ENCODE results near the gene XXYLT1.

The XXYLT1 gene

DNA sequence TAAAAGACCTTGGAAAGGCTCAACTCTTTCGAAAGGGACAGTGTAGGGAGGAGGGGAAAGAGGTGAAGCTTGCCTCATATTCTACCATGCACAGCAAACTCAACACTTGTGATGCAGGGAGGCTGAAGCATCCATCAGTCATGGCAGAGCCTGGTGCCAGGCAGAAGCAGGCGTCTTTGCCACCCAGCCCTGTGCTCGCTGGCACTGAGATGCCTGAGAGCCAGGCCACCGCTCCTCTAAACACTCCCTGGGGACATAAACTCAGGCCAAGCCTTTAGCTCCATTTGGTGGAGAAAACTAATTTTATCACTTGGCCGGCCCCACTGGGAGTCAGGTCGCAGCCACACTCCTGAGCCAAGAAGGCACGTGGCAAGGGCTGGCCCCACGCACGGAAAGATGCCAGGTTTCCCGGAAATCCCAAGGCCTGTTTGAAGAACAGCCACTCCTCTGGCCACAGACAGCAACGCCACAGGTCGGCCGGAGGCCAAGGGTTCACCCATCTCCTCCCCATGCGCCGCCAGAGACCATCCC lies 30.7 kb downstream of the XXYLT1 start:
- Histone ChIP-seq H3K79me2 (ENCODE audit: insufficient read depth, low read length) (no peaks in the 10 kb centered on the region), H4K20me1 (ENCODE audit: insufficient read depth, low read length) (no peaks in the 10 kb centered on the region), H2AFZ (ENCODE audit: low read length) (no peak overlapping the region), H3K9me2 (ENCODE audit: low read depth, low read length) (no peaks in the 10 kb centered on the region), H3K4me1 (ENCODE audit: insufficient read depth, low read length, severe bottlenecking) (no peaks in the 10 kb centered on the region), H3K9ac (ENCODE audit: low read length) (no peak overlapping the region), H3K27ac (ENCODE audit: low read depth, low read length, poor library complexity, severe bottlenecking) (no peak overlapping the region), H3K9me3 (ENCODE audit: low read length) (no peaks in the 10 kb centered on the region), H3K4me3 (ENCODE audit: low read depth, low read length, poor library complexity, severe bottlenecking) (no peak overlapping the region), H3K27me3 (ENCODE audit: insufficient read depth, low read length) (no peaks in the 10 kb centered on the region), H3F3A (ENCODE audit: insufficient read depth, low read length) (no peaks in the 10 kb centered on the region), H3K36me3 (ENCODE audit: insufficient read depth, low read length) (no peaks in the 10 kb centered on the region; the same call in 1 of the 2 replicates), H3K4me2 (ENCODE audit: low read length) (no peak overlapping the region)
- TF ChIP-seq EZH2 (IDR thresholded peaks at IDR 0.05; ENCODE audit: borderline replicate concordance, low read length): no peak
- TF ChIP-seq, protein P1, sequence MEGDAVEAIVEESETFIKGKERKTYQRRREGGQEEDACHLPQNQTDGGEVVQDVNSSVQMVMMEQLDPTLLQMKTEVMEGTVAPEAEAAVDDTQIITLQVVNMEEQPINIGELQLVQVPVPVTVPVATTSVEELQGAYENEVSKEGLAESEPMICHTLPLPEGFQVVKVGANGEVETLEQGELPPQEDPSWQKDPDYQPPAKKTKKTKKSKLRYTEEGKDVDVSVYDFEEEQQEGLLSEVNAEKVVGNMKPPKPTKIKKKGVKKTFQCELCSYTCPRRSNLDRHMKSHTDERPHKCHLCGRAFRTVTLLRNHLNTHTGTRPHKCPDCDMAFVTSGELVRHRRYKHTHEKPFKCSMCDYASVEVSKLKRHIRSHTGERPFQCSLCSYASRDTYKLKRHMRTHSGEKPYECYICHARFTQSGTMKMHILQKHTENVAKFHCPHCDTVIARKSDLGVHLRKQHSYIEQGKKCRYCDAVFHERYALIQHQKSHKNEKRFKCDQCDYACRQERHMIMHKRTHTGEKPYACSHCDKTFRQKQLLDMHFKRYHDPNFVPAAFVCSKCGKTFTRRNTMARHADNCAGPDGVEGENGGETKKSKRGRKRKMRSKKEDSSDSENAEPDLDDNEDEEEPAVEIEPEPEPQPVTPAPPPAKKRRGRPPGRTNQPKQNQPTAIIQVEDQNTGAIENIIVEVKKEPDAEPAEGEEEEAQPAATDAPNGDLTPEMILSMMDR (IDR thresholded peaks at IDR 0.05; ENCODE audit: low read length): no peak

DNA sequence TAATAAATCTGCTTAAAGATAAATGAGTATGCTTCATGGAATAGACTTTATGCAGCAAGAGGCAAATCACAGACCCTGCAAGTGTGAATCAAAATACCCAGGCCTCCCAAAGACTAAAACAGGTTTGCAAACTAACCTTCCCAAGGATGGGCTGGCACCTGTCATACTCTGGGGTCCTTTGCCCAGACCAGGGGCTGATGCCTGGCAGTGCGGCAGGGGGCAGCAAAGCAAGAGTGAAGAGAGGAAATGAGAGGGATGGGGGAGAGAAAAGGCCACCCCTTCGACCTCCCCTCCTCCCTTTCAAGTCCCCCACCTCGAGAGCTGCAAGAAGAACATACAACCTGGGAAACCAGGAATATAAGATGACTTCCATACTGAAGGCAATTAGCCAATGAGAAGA lies 31.8 kb downstream of the XXYLT1 start:
- TF ChIP-seq, protein P1 (IDR thresholded peaks at IDR 0.05; ENCODE audit: low read length): no peak
- no peak for TF ChIP-seq EZH2 (IDR thresholded peaks at IDR 0.05; ENCODE audit: borderline replicate concordance, low read length)

DNA sequence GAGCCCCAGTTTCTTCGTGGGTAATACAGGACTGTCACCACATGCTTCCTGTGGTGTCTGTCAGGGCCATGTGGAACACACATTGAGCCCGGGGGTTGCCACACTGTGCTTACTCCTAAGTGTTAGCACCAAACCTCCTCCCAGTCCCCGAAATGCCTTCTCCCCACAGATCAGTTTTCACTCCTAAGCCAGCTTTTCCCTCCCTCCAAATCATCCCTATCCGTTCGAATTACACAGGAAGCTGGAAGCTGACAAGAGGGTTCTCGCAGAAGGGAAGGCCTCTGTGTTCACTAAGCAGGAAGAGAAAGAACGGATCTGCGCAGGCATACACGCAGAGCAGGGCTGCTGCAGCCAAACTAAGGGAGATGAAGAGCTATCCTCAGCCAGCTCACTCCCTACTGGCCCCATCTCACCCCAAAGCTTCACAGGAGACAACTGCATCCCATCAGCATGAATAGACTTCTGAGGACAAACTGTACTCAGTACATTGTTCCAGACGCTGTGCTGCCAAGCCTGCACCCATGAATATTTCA lies 32.3 kb downstream of the XXYLT1 start:
- Histone ChIP-seq H3K27me3 (ENCODE audit: insufficient read depth, low read length) (no peaks in the 10 kb centered on the region), H2AFZ (ENCODE audit: low read length) (no peak overlapping the region), H3K36me3 (ENCODE audit: insufficient read depth, low read length) (no peaks in the 10 kb centered on the region; the same call in 1 of the 2 replicates), H3K9ac (ENCODE audit: low read length) (no peak overlapping the region), H3K9me2 (ENCODE audit: low read depth, low read length) (no peaks in the 10 kb centered on the region), H3K9me3 (ENCODE audit: low read length) (no peaks in the 10 kb centered on the region), H3K4me2 (ENCODE audit: low read length) (no peak overlapping the region), H4K20me1 (ENCODE audit: insufficient read depth, low read length) (no peaks in the 10 kb centered on the region), H3K4me1 (ENCODE audit: insufficient read depth, low read length, severe bottlenecking) (no peaks in the 10 kb centered on the region), H3F3A (ENCODE audit: insufficient read depth, low read length) (no peaks in the 10 kb centered on the region), H3K4me3 (ENCODE audit: low read depth, low read length, poor library complexity, severe bottlenecking) (no peak overlapping the region), H3K79me2 (ENCODE audit: insufficient read depth, low read length) (no peaks in the 10 kb centered on the region), H3K27ac (ENCODE audit: low read depth, low read length, poor library complexity, severe bottlenecking) (no peak overlapping the region)
- TF ChIP-seq EZH2 (IDR thresholded peaks at IDR 0.05; ENCODE audit: borderline replicate concordance, low read length): no peak
- TF ChIP-seq, protein P1 (IDR thresholded peaks at IDR 0.05; ENCODE audit: low read length): no peak

More for the DNA sequence above, 31.8 kb downstream of the XXYLT1 start:
- H3K4me3 ChIP-seq (ENCODE audit: low read depth, low read length, poor library complexity, severe bottlenecking): no peak overlapping the region
- no peaks in the 10 kb centered on the region for H3K4me1 ChIP-seq (ENCODE audit: insufficient read depth, low read length, severe bottlenecking)
- H3K27me3 ChIP-seq (ENCODE audit: insufficient read depth, low read length): no peaks in the 10 kb centered on the region
- H2AFZ ChIP-seq (ENCODE audit: low read length): no peak overlapping the region
- no peak overlapping the region for H3K27ac ChIP-seq (ENCODE audit: low read depth, low read length, poor library complexity, severe bottlenecking)
- no peaks in the 10 kb centered on the region; the same call in 1 of the 2 replicates for H3K36me3 ChIP-seq (ENCODE audit: insufficient read depth, low read length)
- H3K79me2 ChIP-seq (ENCODE audit: insufficient read depth, low read length): no peaks in the 10 kb centered on the region
- no peaks in the 10 kb centered on the region for H3F3A ChIP-seq (ENCODE audit: insufficient read depth, low read length)
- no peak overlapping the region for H3K9ac ChIP-seq (ENCODE audit: low read length)
- H3K9me2 ChIP-seq (ENCODE audit: low read depth, low read length): no peaks in the 10 kb centered on the region
- H3K4me2 ChIP-seq (ENCODE audit: low read length): no peak overlapping the region
- H4K20me1 ChIP-seq (ENCODE audit: insufficient read depth, low read length): no peaks in the 10 kb centered on the region
- H3K9me3 ChIP-seq (ENCODE audit: low read length): no peaks in the 10 kb centered on the region
